ENCODE data around the gene SERTAD3.

GRCh38 chr19:40396886-40397567 is 47.1 kb downstream of the SERTAD3 start:
- no peak for TF ChIP-seq CTCF (IDR thresholded peaks at IDR 0.05)
- no peak for TF ChIP-seq POLR2A (IDR thresholded peaks at IDR 0.05)
